Right lung (tissue), 5 donors: ENCODE measurements around the gene MMP19. TPM values are rescaled to one million over a fixed set of nuclear protein-coding genes. Genes with fewer than 3 reads are reported as not detected.

Experiments used
- DNase-seq, 2 donors: peaks; one replicate each; pipeline ENCODE4 v3.0.0-alpha.2; 2013
- polyA plus RNA-seq, 5 donors: library from polyadenylated mRNA; unstranded; fragments of 120-200 nt; gene quantifications; one replicate each; pipeline versions ENCODE4 v1.2.1 to v1.2.3, GENCODE V29; 2013; ENCODE audit warnings: inconsistent platforms in 1 of 5, low replicate concordance in 1 of 5; ENCODE audit not compliant: insufficient read length in 5 of 5, insufficient read depth in 1 of 5

Gene MMP19
- polyA plus RNA-seq, 5 donors, result 9.3 to 12.1 (median 10.7) TPM

DNA sequence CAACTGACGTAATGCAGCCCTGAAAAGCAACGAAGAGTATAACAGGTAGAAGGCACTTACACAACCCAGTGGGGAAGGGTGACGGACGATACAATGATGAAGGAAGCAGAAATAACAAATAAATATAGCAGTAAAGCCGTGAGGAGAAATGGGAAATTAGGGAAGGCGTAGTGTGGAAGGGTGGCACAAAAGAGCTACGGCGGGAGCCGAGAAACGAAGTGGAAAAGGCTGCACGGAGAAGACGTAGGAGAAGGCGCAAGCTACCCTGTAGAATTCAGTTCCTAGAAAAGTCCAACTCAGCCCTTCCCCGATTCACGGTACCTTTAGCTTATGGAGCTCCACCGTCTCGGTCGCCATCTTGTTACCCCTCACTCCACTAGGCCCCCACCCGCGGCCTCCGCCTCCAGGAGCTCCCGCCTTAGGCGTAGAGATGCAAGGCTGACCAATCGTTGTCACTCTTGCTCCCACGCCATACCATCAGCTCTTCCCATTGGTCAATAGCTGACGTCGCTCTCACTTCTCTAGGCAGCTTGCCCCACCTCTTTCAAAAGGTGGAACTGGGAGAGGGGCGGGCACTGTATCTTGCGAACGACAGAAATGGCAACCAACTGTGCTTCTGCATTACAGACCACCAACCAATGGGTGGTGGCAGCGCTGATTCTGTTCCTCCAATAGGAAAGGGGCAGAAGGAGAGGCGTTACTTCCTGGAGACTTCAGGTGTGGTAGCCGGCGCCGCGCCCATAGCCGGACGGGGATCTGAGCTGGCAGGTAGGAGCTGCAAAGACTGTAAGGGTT is 25.2 kb downstream of the MMP19 start, which contains the start of the genes ORMDL2 and SARNP:
ORMDL2 (plus strand) TSS at position 697 of the 795 bp plus-strand sequence. CDS start 959 bp downstream, outside the sequence.
SARNP (minus strand) TSS at position 380 of the 795 bp plus-strand sequence; CDS start at position 357, 23 bp downstream.
- peak; percentile 99 to 100 for DNase-seq

DNA sequence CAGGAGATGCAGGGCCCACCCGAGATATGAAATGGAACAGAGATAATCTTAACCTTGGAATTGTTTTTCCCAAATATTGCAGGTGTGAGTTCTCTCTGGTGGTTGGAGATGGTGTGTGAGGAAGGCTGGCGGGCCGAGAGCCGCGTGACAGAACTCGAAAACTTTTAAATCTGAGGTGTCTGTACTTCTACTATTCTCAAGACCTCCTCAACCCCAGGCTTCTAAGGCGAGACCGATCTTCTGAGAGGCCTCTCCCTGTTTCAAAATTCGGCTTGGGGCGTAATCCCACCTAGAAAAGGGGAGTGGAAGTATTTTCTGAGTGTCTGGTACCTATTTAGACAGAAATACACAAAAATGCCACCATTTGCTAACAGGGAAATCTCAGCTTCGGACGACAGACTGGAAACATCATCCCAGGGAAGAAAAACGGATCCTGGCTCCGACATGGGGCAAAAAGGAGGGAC is 25.8 kb downstream of the MMP19 start:
- DNase-seq, result peak in 1 of 2 donors; percentile 53

DNA sequence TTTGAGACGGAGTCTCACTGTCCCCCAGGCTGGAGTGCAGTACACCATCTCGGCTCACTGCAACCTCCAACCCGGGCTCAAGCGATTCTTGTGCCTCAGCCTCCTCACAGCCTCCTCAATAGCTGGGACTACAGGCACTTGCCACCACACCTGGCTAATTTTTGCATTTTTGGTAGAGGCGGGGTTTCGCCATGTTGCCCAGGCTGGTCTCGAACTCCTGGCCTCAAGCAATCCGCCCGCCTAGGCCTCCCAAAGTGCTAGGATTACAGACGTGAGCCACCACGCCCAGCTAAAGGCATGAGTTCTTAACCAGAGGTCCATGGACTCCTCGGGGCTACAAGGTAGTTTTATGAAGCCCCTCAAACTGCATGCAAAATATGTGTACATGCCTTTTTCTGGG is 27.3 kb downstream of the MMP19 start:
- DNase-seq, result no peak

DNA sequence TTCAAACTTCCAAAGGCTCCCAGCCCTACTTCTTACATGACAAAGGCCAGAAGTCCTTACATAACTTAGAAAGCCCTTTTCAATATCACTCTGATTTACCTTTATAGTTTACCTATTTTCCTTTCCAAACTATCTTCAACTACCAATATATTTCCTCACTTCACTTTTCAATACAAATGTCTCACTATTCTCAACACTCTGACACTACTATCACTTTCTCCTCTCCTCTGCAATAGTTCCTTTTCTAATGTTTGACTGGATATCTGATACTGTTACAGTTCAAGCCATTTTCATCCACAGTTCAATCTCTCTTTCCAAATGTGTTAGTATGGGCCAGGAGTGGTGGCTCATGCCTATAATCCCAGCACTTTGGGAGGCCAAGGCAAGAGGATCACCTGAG is 28.5 kb downstream of the MMP19 start:
- no peak for DNase-seq

DNA sequence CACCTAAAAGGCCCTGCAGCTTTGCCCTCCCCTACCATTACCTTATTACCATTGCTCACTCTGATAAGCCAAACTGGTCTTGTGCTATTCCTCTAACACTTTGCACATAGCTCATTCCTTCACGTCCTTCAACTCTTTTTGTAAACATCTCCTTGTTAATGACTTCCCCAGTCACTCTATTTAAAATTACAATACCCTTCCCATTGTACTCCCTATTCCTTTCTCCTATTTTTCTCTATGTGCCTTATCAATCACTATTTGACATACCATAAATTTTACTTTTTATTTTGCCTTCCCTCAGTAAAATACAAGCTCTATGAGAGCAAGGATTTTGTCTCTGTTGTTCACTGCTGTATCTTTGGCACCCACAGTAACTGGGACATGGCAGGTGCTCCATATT is 30.6 kb downstream of the MMP19 start:
- no peak for DNase-seq

DNA sequence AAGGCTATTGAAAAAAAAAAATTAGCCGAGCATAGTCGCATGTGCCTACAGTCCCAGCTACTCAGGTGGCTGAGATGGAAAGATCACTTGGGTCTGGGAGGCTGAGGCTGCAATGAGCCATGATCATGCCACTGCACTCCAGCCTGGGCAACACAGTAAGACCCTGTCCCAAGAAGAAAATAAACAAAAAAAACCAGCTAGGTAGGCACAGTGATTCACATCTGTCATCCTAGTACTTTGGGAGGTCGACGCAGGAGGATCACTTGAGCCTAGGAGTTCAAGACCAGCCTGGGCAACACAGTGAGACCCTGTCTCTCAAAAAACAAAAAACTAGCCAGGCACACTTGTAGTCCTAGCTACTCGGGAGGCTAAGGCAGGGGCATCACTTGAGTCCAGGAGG is 33.5 kb downstream of the MMP19 start:
- no peak for DNase-seq

DNA sequence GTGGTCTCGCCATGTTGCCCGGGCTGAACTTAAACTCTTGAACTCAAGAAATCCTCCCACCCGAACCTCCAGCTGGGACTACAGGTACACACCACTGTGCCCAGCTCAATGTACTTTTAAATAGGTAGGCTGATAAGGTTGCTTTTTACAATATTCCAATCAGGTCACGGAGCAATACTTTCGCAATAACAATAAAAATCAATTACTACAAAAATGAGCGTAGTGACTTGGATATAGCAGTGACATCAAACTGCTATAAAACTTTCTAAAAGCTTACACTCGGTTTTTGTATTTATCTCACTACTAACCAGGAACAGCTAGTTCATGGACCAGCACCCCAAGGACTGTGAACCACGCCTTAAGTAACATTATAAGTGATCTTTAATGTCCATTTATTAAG is 35.8 kb downstream of the MMP19 start:
- no peak for DNase-seq

DNA sequence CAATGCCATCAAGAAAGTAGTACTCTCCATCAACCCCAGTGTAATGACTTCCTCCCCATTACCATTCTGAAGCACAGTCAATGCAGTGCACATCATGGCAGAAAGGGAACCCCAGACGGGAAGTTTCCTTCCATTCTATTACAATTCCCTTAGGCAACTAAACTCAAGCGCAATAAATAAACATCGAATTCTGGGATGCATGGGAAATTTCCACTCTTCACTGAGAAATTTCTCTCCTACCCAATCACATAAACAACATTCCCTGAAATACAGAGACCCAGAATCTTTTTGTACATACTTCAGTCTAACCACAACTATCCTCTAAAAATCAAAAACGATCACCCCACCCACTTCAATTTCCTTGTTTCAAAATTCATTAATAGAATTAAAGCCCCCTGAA is 45.2 kb downstream of the MMP19 start:
- DNase-seq, result no peak

DNA sequence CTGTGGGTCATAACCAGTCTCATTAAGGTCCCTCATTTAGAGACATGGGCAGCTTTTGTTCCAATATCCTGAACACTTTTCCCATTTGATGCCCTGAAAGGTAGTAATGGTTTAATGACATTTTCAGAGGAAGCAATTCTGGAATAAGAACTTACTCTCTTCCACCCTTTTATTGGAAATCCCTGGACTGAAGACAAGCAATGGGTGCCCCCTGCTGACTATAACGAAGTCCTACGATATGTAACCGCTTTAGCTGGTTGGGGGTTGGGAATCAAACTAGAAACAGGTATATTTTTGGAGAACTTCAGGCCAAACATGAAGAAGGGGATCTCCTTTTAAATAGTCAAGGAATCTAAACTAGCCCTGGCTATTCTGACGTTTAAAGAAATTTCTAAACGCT is 45.7 kb downstream of the MMP19 start:
- DNase-seq, result peak; percentile 23 to 25

DNA sequence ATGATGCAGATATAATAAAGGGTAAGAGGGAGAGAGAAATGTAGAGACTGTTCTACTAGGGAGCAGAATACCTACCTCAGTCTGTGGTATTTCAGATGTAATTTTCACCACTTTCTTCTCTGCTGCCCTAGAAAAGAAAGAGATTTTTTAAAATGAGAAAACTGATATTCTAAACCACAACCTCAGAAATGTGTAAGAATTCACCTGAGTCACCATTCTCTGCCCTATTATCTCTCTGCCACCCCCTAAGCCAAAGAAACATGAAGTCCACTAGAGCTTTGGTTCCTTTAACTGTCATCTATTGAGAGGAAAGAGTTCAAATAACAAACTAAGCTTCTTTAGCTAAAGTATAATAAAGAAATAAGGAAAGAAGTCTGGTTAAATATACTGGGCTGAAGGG is 46.8 kb downstream of the MMP19 start:
- DNase-seq, result no peak

DNA sequence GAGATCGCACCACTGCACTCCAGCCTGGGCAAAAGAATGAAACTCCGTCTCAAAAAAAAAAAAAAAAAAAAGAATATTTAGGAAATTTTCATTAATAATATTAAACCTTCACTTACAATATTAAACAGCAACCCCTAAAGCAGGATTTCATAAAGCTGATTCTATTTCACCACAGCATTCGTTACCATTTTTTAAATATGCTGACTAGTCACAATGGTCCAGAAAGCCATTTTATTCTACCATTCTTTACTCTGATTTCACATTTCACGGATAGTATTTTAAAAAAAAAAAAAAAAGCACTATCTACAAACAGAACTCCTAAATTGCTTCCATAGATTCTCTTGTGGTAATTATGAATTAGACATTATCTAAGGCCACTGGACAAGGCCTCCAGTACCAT is 52.8 kb downstream of the MMP19 start:
- DNase-seq, result no peak

DNA sequence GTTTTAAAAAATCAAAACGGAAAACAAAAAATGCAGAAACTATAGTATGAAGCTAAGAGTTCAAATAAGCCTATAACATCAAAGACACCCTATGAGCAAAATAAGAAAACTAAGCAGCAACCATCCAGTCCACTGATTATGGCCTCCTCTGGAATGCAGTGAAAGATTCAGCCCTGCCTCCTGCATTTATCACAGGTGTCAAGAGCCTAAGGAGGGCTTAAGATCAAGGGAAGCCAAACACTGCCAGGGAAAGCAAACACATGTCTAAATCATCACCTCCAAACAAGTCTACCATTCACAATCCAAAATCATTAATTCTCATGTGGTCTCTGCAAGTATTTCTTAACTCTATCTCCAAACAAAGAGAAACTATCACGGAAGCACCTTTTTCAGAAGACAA is 53.6 kb downstream of the MMP19 start:
- DNase-seq, result no peak

DNA sequence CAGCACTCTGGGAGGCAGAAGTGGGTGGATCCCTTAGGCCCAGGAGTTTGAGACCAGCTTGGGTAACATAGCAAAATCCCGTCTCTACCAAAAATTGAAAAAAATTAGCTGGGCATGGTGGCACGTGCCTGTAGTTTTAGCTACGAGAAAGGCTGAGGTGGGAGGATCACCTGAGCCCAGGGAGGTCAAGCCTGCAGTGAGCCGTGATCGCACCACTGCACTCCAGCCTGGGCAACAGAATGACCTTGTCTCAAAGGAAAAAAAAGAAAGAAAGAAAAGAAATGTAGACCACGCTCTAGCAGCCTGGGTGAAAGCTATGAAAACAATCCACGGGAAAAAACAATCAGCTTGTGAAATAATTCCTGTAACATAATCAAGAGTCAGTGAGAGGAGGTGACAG is 54.2 kb downstream of the MMP19 start:
- no peak for DNase-seq

Other genes starting within 250 kb of the MMP19 start
- not detected for gene OR10P1, start 206.0 kb downstream of the MMP19 start, polyA plus RNA-seq
- 10 to 100 TPM; 11.4 to 33.9 (median 27.2) TPM for gene ITGA7, start 135.0 kb downstream of the MMP19 start, polyA plus RNA-seq
- gene BLOC1S1, start 126.9 kb downstream of the MMP19 start, polyA plus RNA-seq, result 10 to 100 TPM; 73.1 to 89.0 (median 80.2) TPM
- gene RDH5, start 122.5 kb downstream of the MMP19 start, polyA plus RNA-seq, result 10 to 100 TPM in 3 of 5 donors, 1 to 10 TPM in 2; 8.7 to 15.0 (median 10.6) TPM
- 100 to 1,000 TPM; 547 to 835 (median 722) TPM for gene CD63, start 113.9 kb downstream of the MMP19 start, polyA plus RNA-seq
- gene GDF11, start 99.8 kb downstream of the MMP19 start, polyA plus RNA-seq, result 10 to 100 TPM; 14.0 to 19.8 (median 17.4) TPM
- gene SARNP, start 25.2 kb downstream of the MMP19 start, polyA plus RNA-seq, result 100 to 1,000 TPM; 110 to 148 (median 115) TPM
- 10 to 100 TPM; 20.3 to 26.3 (median 24.4) TPM for gene ORMDL2, start 24.9 kb downstream of the MMP19 start, polyA plus RNA-seq
- gene DNAJC14, start 13.3 kb downstream of the MMP19 start, polyA plus RNA-seq, result 10 to 100 TPM; 31.8 to 40.9 (median 36.1) TPM
- gene PYM1, start 85.0 kb upstream of the MMP19 start, polyA plus RNA-seq, result 10 to 100 TPM; 30.1 to 39.5 (median 32.3) TPM
- gene DGKA, start 88.2 kb upstream of the MMP19 start, polyA plus RNA-seq, result 10 to 100 TPM; 27.7 to 44.8 (median 39.6) TPM
- 1 to 10 TPM; 2.0 to 2.7 (median 2.4) TPM for gene PMEL, start 123.1 kb upstream of the MMP19 start, polyA plus RNA-seq
- 10 to 100 TPM; 73.1 to 86.5 (median 78.1) TPM for gene CDK2, start 123.9 kb upstream of the MMP19 start, polyA plus RNA-seq
- 100 to 1,000 TPM; 131 to 157 (median 146) TPM for gene RAB5B, start 131.1 kb upstream of the MMP19 start, polyA plus RNA-seq
- 10 to 100 TPM; 36.7 to 43.4 (median 42.8) TPM for gene SUOX, start 154.3 kb upstream of the MMP19 start, polyA plus RNA-seq
- gene IKZF4, start 178.1 kb upstream of the MMP19 start, polyA plus RNA-seq, result 10 to 100 TPM; 19.7 to 26.1 (median 23.1) TPM
- 100 to 1,000 TPM; 102 to 691 (median 130) TPM for gene RPS26, start 199.0 kb upstream of the MMP19 start, polyA plus RNA-seq
- gene ERBB3, start 237.2 kb upstream of the MMP19 start, polyA plus RNA-seq, result 10 to 100 TPM; 71.3 to 97.1 (median 80.0) TPM